ENCODE data around the gene OR9Q1.
"Not testable (repeated sequence)": the region's sequence is repeated elsewhere in the genome, so short reads cannot be mapped to it uniquely, and the experiment has no call there.

DNA sequence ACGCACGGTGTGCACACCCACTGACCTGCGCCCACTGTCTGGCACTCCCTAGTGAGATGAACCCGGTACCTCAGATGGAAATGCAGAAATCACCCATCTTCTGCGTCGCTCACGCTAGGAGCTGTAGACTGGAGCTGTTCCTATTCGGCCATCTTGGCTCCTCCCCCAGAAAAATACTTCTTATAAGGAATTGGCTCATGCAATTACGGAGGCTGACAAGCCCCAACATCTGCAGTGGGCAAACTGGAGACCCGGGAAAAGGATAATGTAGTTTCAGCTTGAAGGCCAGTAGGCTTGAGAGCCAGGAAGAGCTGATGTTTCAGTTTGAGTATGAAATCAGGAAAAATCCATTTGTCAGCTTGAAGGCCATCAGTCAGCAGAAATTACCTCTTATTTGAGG lies 23.7 kb upstream of the OR9Q1 start:
- not testable (repeated sequence) for TF ChIP-seq MAZ (IDR thresholded peaks at IDR 0.05; ENCODE audit: borderline replicate concordance, low read depth, low read length); SMC3 (IDR thresholded peaks at IDR 0.05); CHD4 (IDR thresholded peaks at IDR 0.05; ENCODE audit: borderline replicate concordance); POLR2A (IDR thresholded peaks at IDR 0.05; ENCODE audit: low read length); CBX8 (IDR thresholded peaks at IDR 0.05); BHLHE40 (IDR thresholded peaks at IDR 0.05; ENCODE audit: low read depth, low read length); REST (IDR thresholded peaks at IDR 0.05); CBX2 (IDR thresholded peaks at IDR 0.05; ENCODE audit: borderline replicate concordance, low read depth); EHMT2 (IDR thresholded peaks at IDR 0.05; ENCODE audit: low read depth); ESRRA (IDR thresholded peaks at IDR 0.05; ENCODE audit: borderline replicate concordance, low read length); PHF8 (IDR thresholded peaks at IDR 0.05; ENCODE audit: borderline replicate concordance, low read depth)
- TF ChIP-seq, protein P1, sequence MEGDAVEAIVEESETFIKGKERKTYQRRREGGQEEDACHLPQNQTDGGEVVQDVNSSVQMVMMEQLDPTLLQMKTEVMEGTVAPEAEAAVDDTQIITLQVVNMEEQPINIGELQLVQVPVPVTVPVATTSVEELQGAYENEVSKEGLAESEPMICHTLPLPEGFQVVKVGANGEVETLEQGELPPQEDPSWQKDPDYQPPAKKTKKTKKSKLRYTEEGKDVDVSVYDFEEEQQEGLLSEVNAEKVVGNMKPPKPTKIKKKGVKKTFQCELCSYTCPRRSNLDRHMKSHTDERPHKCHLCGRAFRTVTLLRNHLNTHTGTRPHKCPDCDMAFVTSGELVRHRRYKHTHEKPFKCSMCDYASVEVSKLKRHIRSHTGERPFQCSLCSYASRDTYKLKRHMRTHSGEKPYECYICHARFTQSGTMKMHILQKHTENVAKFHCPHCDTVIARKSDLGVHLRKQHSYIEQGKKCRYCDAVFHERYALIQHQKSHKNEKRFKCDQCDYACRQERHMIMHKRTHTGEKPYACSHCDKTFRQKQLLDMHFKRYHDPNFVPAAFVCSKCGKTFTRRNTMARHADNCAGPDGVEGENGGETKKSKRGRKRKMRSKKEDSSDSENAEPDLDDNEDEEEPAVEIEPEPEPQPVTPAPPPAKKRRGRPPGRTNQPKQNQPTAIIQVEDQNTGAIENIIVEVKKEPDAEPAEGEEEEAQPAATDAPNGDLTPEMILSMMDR (IDR thresholded peaks at IDR 0.05) = not testable (repeated sequence)
